Stimulated activated CD4-positive, alpha-beta T cell treated with anti-CD3 and anti-CD28 coated beads, Interleukin-15, amount 100 ng/mL, for 48 hours (primary cell): ENCODE measurements around the gene PTPN1.
"Not testable (repeated sequence)": the region's sequence is repeated elsewhere in the genome, so short reads cannot be mapped to it uniquely, and the experiment has no call there.

Source experiments
- DNase-seq, 2 donors: peaks; one replicate each; pipeline ENCODE4 v3.0.0-alpha.2; 2020; ENCODE audit warnings: low read depth in 2 of 2

Gene PTPN1

GRCh38 chr20:50557549-50558134 lies 47.5 kb downstream of the PTPN1 start:
- DNase-seq = no peak

GRCh38 chr20:50558483-50558925 lies 48.3 kb downstream of the PTPN1 start:
- DNase-seq = no peak

- DNase-seq = no peak
Measured at GRCh38 chr20:50559149-50559548, 49.0 kb downstream of the PTPN1 start.

- DNase-seq = no peak
Measured at GRCh38 chr20:50559856-50560638, 49.9 kb downstream of the PTPN1 start.

- no peak for DNase-seq
Measured at GRCh38 chr20:50560867-50561266, 50.7 kb downstream of the PTPN1 start.

GRCh38 chr20:50561379-50562078 lies 51.3 kb downstream of the PTPN1 start:
- peak in 1 of 2 donors; percentile 65 for DNase-seq

- DNase-seq = no peak
Measured at GRCh38 chr20:50562262-50562701, 52.1 kb downstream of the PTPN1 start.

GRCh38 chr20:50563133-50563944 lies 53.2 kb downstream of the PTPN1 start:
- no peak for DNase-seq

GRCh38 chr20:50565383-50565782 lies 55.2 kb downstream of the PTPN1 start:
- no peak for DNase-seq

- DNase-seq = no peak
Measured at GRCh38 chr20:50565871-50566270, 55.7 kb downstream of the PTPN1 start.

GRCh38 chr20:50567860-50568548 lies 57.8 kb downstream of the PTPN1 start:
- DNase-seq = no peak

- no peak for DNase-seq
Measured at GRCh38 chr20:50568549-50568942, 58.4 kb downstream of the PTPN1 start.

GRCh38 chr20:50569487-50569863 lies 59.3 kb downstream of the PTPN1 start:
- DNase-seq = not testable (repeated sequence)

- DNase-seq = peak in 1 of 2 donors; percentile 35
Measured at GRCh38 chr20:50569864-50570836, 60.0 kb downstream of the PTPN1 start.

- no peak for DNase-seq
Measured at GRCh38 chr20:50571466-50571865, 61.3 kb downstream of the PTPN1 start.

- no peak for DNase-seq
Measured at GRCh38 chr20:50572938-50573777, 63.0 kb downstream of the PTPN1 start.

- no peak for DNase-seq
Measured at GRCh38 chr20:50574108-50574507, 63.9 kb downstream of the PTPN1 start.

- no peak for DNase-seq
Measured at GRCh38 chr20:50574586-50574985, 64.4 kb downstream of the PTPN1 start.
